Neural crest cell (in vitro differentiated cells): ENCODE measurements around the gene RECK. TPM values are rescaled to one million over a fixed set of nuclear protein-coding genes. Genes with fewer than 3 reads are reported as not detected.

Experiments
- DNase-seq: peaks from one replicate; pipeline ENCODE4 v3.0.0; 2021; ENCODE audit warnings: low read depth, mixed read lengths, low spot score
- H3K27ac Mint-ChIP-seq: one replicate; pipeline ENCODE4 v1.8.0; 2021; ENCODE audit warnings: mild to moderate bottlenecking, mixed read lengths; ENCODE audit not compliant: unreplicated experiment
- H3K27me3 Mint-ChIP-seq: 2 replicates; pipeline ENCODE4 v1.8.0; 2021; ENCODE audit warnings: low read depth, mild to moderate bottlenecking, mixed read lengths
- H3K36me3 Mint-ChIP-seq: 2 replicates; pipeline ENCODE4 v1.8.0; 2021; ENCODE audit warnings: low read depth, mild to moderate bottlenecking, mixed read lengths
- H3K4me1 Mint-ChIP-seq: 2 replicates; pipeline ENCODE4 v1.8.0; 2021; ENCODE audit warnings: mixed read lengths
- H3K4me3 Mint-ChIP-seq: one replicate; pipeline ENCODE4 v1.8.0; 2021; ENCODE audit warnings: mild to moderate bottlenecking, mixed read lengths
- H3K9me3 Mint-ChIP-seq: 2 replicates; pipeline ENCODE4 v1.8.0; 2021; ENCODE audit warnings: mixed read lengths
- total RNA-seq: library from RNA; stranded (reverse); gene quantifications from 2 replicates; pipeline ENCODE4 v1.2.1, GENCODE V29; 2021
- TF ChIP-seq, protein P1 (sequence below): fragments of 200-600 bp; sonication (generic); conservative IDR thresholded peaks from 2 replicates; pipeline ENCODE4 v1.5.0; 2021; ENCODE audit warnings: antibody characterized with exemption, mild to moderate bottlenecking

Gene RECK
- total RNA-seq, 1 donor from 2014 or later: 9.5 TPM

DNA sequence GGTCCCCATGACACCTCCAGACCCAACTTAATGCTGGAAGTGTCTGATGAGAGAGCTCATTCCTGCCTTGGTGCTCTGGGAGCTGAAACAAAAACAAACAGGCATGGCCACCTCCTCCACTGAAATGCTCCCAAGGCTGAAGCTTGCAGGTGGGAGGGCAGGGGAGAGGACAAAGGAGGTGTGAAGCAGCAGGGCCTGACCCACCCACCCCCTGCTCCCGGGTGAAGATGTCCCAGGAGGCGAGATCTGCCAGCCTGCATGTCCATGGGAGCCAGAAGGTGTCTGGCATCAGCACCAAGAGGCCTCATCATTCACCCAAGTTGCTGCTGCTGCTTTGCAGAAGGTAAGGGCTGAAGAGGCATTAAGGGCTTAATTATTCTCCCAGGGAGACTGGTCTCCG lies 128.3 kb downstream of the RECK start:
- no peak overlapping the region for H3K27ac Mint-ChIP-seq
- DNase-seq: no peak

DNA sequence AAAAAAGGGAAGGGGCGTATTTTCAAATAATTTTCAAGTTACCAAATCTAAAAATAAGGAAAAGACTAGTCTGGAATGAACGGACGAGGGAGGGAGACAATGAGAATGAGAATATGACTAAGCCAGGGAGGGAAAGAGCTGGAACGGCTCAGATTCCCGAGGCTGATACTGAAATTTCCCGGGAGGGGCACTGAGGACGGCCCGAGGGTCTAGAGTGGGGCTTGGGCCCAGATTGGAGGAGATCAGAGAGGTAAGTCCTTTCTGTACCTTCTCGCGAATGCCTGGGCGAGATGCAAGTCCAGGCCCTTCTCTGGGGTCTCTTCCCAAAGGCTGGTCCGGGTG lies 129.1 kb downstream of the RECK start:
- Mint-ChIP-seq H3K36me3 (no peaks in the 10 kb centered on the region), H3K4me3 (no peak overlapping the region), H3K9me3 (no peaks in the 10 kb centered on the region), H3K27me3 (peaks cover 2% of the 10 kb centered on the region), H3K4me1 (peaks cover 15% of the 10 kb centered on the region), H3K27ac (no peak overlapping the region)
- no peak for DNase-seq
- TF ChIP-seq, protein P1, sequence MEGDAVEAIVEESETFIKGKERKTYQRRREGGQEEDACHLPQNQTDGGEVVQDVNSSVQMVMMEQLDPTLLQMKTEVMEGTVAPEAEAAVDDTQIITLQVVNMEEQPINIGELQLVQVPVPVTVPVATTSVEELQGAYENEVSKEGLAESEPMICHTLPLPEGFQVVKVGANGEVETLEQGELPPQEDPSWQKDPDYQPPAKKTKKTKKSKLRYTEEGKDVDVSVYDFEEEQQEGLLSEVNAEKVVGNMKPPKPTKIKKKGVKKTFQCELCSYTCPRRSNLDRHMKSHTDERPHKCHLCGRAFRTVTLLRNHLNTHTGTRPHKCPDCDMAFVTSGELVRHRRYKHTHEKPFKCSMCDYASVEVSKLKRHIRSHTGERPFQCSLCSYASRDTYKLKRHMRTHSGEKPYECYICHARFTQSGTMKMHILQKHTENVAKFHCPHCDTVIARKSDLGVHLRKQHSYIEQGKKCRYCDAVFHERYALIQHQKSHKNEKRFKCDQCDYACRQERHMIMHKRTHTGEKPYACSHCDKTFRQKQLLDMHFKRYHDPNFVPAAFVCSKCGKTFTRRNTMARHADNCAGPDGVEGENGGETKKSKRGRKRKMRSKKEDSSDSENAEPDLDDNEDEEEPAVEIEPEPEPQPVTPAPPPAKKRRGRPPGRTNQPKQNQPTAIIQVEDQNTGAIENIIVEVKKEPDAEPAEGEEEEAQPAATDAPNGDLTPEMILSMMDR: no peak

More for the DNA sequence above, 128.3 kb downstream of the RECK start:
- Mint-ChIP-seq H3K36me3 (no peaks in the 10 kb centered on the region), H3K27me3 (peaks cover 2% of the 10 kb centered on the region), H3K4me1 (peaks cover 15% of the 10 kb centered on the region), H3K4me3 (no peak overlapping the region), H3K9me3 (no peaks in the 10 kb centered on the region)
- TF ChIP-seq, protein P1: no peak

DNA sequence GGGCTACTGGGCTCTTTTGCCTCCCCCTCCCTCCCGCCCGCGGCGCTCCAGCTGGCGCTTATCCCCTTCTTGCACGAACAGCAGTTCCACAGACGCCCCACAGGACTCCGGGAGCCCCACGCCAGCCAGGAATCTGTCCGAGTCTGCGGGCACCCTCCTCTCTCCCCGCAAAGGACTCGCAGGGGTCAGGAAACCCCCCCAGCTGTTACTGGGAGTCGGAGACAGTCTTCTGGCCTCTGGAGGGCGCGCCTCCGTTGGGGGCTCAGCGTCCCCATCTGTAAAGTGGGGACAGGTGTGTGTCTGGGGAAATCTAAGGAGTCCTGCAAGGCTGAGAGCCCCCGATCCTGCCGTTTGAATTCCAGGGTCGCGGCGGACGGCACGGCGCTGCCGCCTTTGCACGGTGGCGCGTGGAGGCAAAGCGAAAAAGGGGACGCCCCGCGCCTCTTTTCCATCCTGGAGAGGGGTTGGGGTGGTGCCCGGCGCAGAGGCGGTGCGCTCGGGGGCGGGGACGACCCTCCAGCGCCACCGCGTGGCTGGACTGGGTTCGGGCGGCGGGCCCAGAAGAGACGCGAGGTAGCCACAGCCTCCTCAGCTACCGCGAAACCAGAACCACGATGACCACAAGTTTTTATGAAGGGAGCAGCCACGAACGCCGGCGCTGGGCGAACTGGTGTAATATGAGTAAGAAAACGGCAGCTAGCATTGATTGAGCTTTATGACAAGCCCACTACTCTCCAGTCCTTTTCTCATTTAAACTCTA lies 129.6 kb downstream of the RECK start:
- Mint-ChIP-seq H3K9me3 (no peaks in the 10 kb centered on the region), H3K27ac (no peak overlapping the region), H3K36me3 (no peaks in the 10 kb centered on the region), H3K4me3 (peak overlapping the region; percentile 34), H3K4me1 (peaks cover 15% of the 10 kb centered on the region), H3K27me3 (peaks cover 2% of the 10 kb centered on the region)
- TF ChIP-seq, protein P1: peak; percentile 94
- peak; percentile 79 for DNase-seq

DNA sequence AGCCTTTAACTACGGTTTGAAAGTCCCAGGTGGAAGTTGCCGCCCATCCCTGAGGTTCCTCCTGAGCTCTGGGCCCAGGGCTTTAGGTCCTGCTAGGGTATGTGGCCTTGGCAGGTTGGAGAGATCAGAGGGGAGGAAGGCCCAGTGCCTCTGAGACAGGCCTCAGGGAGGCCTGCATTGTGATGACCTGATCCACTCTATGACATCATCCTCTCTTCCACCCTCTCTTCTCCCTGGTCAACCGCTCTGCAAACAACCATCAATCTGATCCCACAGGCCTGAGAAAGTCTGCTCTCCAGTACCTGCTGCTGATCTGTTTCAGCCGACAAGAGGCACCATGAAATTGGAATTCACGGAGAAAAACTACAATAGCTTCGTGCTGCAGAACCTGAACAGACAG lies 132.5 kb downstream of the RECK start, which contains the start of gene CCIN:
Gene CCIN (plus strand): TSS at position 223 of the 400 bp plus-strand sequence. CDS start 115 bp downstream, at position 338.
- no peak for DNase-seq
- no peaks in the 10 kb centered on the region for H3K9me3 Mint-ChIP-seq
- no peak within 1 kb of the TSS for H3K27ac Mint-ChIP-seq
- H3K4me1 Mint-ChIP-seq: no peaks in the 10 kb centered on the region
- H3K27me3 Mint-ChIP-seq: peaks cover 6% of the 10 kb centered on the region
- TF ChIP-seq, protein P1: no peak
- no peak within 1 kb of the TSS for H3K4me3 Mint-ChIP-seq
- H3K36me3 Mint-ChIP-seq: no peaks in the 10 kb centered on the region

DNA sequence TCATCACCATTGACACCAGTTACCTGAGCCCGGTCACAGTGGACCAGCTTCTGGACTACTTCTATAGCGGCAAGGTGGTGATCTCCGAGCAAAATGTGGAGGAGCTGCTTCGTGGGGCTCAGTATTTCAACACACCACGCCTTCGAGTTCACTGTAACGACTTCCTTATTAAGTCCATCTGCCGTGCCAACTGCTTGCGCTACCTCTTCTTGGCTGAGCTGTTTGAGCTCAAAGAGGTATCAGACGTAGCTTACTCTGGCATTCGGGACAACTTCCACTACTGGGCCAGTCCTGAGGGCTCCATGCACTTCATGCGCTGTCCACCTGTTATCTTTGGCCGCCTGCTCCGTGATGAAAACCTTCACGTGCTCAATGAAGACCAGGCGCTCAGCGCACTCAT lies 133.0 kb downstream of the RECK start:
- no peak for DNase-seq
- Mint-ChIP-seq H3K4me3 (no peak overlapping the region), H3K27me3 (peaks cover 6% of the 10 kb centered on the region), H3K9me3 (no peaks in the 10 kb centered on the region), H3K36me3 (no peaks in the 10 kb centered on the region), H3K4me1 (no peaks in the 10 kb centered on the region), H3K27ac (no peak overlapping the region)
- TF ChIP-seq, protein P1: no peak
